NK-92 (cell line): ENCODE measurements around the gene GLIS2.

Experiments used
- DNase-seq: peaks from one replicate; lab custom pipeline; 2025; ENCODE audit not compliant: unreplicated experiment; lab: John Stamatoyannopoulos, UW

GLIS2 gene

DNA sequence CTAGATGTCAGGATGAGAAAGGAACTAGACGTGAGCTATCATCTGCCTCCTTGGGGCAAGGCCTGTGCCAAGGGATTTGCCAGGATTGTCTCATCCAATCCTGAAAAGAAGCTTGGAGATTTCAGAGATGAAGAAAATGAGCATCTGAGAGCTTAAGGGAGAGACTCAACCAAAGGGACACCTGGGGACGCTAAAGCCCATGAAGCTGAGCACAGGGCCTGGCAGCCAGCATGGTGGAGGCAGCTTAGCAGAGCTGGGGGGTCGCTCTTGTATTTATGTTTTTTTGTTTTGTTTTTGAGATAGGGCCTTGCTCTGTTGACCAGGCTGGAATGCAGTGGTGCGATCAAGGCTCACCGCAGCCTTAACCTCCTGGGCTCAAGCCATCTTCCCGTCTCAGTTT, 18.4 kb upstream of the GLIS2 start:
- no peak for DNase-seq

DNA sequence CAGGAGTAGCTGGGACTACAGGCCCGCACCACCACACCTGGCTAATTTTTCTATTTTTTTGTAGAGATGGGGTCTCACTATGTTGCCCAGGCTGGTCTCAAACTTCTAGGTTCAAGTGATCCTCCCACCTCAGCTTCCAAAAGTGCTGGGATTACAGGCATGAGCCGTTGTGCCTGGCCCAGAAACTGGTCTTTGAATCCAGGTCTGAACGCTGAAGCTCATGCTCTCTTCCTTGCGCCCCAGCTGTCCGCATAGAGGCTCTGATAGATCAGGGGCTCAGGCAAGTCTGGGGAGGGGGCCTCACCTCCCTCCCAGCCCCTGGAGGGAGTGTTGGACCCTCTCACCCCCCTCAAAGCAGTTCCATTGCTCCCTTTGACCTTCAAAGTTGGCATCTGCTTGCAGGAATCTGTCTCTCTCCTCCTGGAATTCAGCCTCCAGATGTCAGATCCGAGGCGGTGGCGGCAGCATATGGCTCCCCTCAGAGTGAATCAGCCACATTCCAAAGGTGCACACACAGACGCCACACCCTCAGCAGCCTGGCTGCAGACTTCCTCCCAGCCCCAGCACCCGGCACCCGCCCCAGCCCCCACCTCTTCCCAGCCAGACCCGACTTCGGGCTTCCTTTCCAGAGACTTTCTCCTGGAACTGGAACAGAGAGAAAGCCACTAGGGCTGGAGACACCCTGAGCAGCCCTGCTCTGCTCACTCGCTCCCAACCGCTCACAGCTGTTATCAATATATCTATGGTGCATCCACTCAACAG, 16.9 kb upstream of the GLIS2 start:
- DNase-seq = no peak

DNA sequence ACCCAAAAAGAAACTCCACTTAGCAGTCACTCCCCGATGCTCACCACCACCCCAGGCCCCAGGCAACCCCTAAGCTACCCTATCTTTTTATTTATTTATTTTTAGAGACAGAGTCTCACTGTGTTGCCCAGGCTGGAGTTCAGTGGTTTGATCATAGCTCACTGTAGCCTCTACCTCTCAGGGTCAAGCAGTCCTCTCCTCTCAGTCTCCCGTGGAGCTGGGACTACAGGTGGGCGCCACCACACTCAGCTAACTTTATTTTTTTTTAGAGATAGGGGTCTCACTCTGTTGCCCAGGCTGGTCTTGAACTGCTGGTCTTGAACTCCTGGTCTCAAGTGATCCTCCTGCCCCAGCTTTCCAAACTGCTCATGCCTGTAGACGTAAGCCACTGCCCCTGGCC, 14.7 kb upstream of the GLIS2 start:
- DNase-seq = no peak

DNA sequence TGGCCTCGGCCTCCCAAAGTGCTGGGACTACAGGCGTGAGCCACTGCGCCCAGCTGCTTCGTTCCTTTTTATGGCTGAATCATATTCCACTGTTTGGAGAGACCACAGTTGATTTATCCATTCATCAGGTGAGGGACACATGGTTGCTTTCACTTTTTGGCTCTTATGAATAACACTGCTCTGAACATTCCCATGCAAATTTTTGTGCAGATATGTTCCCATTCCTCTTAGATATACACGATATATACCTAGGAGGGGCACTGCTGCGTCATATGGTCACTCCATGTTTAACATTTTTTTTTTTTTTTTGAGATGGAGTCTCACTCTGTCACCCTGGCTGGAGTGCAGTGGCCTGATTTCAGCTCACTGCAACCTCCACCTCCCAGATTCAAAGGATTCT, 13.9 kb upstream of the GLIS2 start:
- no peak for DNase-seq

DNA sequence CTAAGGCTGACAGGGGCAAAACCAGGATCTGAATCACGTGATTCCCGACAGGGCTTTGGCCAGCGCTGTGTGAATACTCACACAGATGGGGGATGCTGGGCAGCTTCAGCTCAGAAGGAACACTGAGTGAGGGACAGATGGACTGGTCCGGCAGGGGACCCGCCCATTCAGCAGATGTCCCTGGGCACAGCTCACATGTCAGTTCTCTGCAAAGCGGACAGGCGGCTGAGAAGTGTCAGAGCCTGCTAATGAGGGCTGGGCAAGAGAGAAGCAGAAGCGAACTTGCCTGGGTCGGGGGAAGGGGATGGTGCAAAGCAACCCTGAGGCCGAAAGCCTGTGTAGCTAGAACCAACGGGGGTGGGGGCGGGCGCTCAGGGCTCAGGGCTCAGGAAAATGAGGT, 11.9 kb upstream of the GLIS2 start:
- no peak for DNase-seq

DNA sequence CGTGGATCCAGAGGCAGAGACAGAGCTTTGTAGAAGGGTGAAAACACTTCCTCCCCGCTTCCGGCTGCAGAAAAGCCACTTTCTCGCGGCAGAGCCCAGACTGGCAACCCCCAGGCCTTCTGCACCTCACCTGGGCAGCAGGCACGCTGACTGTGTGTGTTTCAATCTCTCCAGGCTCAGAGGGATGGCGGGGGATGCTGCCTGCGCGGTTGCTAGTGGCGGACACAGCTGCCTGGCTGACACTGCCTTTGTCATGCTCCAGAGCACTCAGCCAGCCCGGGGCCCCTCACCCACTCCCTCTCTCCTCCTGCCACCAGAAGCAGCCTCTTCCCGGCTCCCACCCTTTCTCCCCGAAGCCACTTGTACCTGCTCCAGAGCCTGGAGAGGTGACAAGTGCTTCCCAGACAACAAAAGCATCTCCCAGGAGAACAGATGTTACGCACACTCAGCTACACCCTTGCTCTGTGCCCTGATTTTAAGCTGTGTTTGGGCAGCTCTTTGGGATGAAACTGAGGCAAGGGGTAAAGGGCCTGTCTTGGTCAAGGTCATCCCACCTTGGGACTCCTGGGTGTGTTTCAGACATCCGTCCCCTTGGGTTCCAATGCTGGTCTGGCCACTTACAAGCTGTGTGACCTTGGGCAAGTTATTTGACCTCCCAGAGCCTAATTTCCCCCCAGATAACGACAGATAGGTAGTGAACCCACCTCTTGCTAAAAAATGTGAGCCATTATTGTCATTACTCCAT, 9.2 kb upstream of the GLIS2 start:
- DNase-seq = no peak

DNA sequence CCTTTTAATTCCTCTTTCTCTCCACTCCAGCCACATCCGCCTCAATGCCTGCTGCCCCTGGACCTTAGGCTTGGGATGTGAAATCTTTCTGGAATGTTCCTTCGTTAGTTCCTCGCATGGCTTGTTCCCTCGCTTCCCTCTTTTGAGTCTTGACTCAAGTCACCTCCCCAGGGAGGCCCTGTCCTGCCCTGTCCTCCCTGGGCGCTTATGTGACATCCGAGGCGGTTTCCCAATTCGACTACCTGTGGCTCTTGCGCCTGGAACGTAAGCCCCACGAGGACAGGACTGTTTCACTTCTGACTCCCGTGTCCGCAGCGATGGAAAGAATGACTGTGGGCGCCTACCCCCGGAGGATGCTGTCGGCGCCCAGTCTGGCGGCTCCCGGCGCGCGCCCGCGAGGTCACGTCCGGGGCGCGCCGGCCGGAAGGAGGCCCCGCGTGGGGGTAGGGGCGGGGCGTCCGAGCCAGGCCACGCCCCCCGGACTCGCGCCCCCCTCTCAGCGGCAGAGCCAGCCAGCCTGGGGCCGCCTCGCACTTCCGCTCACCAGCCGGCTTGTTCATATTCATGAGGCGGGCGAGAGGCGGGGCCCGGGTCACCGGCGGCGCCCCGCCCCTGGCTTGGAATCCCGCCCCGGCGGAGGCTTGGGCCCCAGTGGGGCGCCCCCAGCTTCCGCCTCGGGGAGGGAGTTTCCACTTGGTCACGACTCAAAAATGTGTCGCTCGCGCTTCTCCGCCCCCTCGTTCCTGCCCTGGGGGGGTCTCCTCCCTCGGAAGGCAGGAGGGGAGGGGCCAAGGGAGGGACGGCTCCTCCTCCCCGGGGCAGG, 8.4 kb upstream of the GLIS2 start:
- peak; percentile 68 for DNase-seq

DNA sequence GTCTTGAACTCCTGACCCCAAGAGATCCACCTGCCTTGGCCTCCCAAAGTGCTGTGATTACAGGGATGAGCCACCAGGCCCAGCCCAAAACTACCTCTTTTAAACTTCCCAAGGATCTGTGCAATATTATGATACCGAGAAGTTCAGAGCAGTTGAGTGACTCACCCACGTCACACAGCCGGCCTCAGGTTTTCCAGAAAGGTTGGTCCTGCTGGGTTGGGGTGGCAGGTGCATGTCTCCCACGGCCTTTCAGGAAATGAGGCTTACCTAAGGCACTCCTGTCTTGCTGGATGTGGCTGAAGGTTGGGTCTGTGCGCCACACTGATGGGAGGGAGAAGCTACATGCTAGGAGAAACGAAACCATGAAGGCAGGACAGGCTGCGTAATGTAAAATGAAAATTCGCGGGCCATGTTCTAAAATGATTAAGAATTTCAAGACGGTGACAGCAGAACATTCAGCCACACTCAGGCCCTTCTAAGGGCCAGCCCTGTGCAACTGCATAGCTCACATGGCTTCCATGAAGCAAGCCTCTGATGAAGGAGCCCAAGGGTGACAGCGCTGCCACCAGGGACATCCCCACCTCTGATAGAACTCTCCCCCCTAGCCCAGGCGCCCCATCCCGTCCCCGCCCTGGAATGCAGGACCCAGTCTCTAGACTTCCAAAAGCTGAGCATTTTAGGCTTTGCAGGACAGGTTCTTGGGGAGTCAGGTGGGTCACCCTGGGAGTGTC, 6.6 kb upstream of the GLIS2 start:
- no peak for DNase-seq

DNA sequence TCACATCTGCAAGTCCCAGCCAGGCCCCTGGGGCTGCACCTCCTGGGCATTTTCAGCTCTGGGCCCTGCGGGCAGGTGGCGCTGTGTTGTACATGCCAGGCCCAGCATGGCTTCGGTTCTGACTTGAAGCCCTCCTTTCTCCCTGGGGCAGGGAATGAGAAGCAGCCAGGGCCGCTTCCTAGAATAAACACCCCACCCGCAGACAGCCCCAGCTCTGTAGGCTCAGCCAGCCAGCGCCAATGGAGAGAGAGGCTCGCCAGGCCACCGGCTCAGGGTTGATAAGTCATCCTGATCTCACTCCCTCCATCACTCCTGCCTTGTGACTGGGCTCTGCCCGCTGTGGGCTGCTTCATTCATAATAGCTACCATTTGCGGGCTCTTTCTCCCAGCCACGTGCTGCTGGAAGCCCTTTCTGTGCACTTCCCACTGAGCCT, 6.0 kb upstream of the GLIS2 start:
- DNase-seq = no peak

DNA sequence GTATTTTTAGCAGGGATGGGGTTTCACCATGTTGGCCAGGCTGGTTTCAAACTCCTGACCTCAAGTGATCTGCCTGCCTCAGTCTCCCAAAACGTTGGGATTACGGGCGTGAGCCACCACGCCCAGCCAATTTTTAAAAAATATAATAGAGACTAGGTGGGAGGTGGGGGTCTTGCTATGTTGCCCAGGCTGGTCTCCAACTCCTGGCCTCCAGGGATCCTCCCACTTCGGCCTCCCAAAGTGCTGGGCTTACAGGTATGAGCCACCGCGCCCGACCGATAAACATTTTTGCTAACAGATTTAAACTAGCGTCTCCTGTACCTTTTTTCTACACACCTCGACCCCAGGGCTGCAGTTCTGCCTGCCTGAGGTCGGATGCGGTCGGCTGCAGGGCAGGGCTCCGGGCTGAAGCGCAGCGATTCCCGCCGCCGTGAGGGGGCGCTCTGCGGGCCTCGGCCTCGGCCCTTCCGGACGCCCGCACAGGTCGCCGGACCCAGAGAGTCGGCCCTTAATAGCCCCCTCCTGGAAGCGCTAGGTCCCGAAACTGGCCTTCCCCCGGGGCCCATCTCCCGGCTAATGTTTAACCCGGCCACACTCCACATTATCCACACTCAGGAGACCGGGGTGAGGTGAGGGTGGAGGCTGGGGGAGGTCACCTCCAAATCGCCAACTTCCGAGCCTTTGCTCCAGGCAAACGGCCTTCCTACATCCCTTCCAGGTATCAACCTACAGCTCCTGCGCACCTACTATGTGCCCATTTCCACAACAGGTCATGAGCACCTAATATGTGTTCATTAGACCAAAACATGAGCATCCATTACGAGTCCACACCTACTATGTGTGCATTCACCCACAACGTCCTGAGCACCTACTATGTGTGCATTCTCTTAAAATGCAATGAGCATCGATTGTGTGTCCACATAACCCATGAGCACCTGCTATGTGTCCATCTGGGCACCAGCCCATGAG, 2.0 kb upstream of the GLIS2 start:
- no peak for DNase-seq

DNA sequence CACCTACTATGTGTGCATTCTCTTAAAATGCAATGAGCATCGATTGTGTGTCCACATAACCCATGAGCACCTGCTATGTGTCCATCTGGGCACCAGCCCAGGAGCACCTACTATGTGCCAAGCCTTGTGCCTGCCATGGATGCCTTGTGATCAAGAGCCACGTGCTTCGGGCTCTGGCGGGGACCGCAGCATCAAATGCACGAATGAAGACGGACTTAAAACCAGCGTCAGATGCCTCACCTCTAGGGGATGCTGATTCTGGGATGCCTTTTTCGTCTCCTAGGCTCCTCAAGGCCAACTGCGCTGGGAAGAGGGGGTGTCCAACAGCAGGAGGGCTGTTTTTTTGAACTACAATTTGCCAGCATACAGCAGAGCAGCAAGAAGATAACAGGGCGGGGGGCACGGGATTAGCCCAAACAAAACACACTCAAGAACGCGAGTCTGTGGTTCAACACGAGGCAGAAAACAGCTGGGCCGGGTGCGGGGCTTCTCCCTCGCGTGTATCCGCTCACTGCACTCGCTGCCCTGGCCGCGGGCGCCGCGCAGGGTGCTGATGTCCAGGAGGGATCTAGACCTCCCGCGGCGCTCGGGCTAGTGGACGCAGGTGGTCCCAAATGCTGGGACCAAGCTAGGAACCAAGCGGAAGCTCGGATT, 1.2 kb upstream of the GLIS2 start:
- DNase-seq = no peak

DNA sequence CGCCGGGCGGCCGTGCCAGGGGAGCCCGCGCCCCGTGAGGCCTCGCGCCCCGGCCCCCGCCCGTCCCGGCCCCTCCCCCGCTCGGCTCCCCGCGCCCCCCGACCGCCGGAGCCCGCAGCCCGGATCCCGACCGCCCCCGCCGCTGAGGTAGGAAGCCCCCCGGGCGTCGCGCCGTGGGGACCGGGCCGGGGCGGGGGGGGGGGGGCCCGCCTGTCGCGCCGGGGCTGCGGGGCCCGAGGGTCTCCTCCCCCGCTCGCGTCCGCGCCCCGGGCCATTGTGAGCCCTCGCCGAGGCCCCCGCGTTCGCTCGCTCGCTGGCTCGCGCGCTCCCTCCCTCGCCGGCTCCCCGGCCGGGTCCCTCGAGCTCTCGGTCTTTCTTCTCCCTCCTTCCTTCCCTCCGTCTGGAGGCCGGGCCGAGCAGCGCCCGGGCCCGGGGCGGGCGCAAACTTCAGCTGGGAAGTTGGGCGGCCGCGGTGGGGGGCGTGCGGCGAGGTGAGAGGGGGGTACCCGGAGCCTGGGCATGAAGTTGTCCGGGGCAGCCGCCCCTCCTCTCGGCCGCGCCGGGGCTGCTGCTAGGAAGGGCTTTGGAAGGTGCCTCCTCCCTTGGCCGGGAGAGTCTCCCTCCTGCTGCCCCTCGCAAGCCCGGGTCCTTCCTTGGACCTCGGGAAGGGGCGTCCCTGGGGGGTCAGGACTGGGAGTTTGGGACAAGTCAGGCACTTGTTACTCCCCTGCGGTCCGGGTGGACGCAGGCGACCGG, 419 bp downstream of the GLIS2 start:
- no peak for DNase-seq

DNA sequence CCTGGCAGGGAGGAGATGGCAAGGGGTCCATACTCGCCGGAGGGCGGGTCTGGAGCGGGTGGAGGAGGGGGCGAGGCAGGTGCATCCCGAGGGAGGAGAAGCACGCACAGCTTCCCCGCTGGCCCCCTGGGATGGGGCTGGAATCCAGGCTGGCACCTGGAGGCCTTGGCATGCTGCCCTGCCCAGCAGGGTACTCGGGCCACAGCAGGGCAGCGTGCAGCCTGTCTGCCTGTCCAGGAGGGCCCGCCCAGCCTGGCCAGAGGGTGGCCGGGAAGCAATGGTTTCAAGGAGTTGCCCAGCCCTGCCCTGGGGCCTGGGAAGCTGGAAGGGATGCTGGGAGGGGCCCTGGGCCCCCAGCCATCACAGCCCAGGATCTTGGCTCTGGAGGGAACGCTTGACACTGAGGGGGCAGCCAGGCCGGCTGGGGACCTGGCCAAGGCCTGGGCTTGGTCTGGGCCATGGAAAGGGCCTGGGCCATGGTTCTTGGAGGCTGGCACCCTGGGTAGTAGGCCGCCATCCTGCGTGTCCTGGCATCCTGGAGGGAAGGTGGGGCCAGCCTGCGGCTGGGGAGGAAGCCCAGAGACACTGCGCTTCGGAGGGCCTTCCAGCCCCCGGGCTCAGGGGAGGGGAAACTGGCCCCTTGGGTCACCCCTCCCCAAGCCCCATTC, 1.1 kb downstream of the GLIS2 start:
- no peak for DNase-seq

DNA sequence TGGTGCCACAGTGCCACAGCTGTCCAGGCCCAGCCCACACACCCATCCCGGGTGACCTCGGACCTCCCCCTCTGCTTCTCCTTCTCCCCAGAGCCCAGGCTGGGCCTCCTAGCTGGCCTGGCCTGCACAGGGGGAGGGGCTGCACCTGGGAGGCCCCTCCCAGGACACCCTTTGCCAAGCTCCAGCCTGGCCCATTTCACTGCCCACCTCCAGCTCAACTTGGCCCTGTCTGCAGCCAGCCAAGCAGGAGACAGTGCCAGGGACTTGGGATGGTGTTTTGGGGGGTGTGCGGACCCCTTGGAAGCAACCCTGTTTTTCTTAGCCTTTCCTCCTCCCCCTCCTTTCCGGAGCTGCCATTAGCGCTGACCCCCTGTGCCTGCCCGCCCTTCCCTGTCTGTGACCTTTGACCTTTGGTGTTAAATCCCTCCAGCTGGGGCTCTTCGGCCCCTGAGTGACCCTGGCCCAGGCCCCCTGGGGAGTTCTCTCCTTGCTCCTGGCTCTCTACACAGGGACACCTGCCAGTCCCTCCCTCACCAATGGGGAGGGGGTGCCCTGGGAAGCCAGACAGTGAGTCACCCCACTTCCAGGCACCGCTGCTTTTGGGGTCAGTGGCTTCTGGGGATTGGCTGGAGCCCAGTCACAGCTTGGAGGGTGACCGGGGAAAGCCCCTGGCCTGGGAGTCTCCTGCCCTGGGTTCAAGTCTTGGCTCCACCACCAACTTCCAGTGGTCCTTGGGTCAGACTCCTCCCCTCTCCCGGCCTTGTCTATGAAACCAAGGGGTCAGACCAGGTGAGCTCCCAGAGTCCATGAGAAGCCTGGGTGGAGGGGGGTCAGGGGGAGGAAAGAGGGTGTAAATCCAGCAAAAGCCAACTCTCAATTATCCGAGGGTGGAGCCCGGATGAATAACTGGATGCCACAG, 1.9 kb downstream of the GLIS2 start:
- no peak for DNase-seq

DNA sequence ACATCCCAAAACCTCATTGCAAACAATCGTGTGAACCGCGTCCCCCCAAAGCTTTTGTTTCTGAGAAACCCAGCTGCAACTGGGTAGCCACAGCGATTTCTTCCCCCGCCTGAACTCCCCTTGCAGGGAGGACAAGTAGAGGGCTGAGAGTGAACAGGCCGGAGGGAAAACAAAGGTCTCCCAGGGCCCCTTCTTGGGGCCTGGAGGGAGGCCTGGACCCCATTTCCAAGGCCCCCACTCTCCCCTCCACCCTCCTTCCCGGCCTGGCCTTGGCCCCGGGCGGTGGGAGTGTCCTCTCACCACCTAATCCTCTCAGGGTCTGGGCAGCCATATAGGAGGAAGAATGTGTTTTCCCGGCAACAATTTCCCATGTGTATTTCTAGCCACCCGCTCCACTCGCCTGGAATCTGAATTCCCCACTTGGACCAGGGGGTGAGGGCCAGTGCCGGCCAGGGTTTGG, 2.6 kb downstream of the GLIS2 start:
- no peak for DNase-seq

DNA sequence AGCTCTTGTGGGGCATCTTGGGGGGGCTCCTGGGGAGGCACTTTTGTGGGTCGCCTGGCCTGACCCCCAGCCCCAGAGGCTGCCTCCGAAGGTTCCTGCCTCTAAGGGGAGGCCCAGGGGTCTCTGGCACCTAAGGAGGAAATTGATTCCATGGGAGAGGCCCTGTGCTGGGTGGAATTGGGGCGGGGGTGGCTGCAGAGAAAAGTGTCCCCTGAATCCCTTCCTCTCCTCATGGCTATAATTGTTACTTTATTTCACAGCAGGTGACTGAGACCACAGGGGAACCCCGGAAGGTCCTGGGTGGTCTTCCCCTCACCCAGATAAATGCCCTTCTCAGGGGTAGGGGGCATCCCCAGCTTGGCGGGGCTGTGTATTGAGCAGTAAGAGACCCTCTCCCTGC, 3.1 kb downstream of the GLIS2 start:
- DNase-seq = no peak
